Activated naive CD4-positive, alpha-beta T cell treated with anti-CD3 and anti-CD28 coated beads, Interleukin-2, amount 50 U/mL, for 24 hours (primary cell): ENCODE data around the gene PEAK1.

ENCODE experiments used
- H3K27ac Mint-ChIP-seq: one replicate; pipeline ENCODE4 v1.8.0; 2021; ENCODE audit warnings: mild to moderate bottlenecking, mixed read lengths
- H3K27me3 Mint-ChIP-seq: one replicate; pipeline ENCODE4 v1.8.0; 2021; ENCODE audit warnings: mixed read lengths
- H3K36me3 Mint-ChIP-seq: one replicate; pipeline ENCODE4 v1.8.0; 2021; ENCODE audit warnings: mixed read lengths
- H3K4me1 Mint-ChIP-seq: one replicate; pipeline ENCODE4 v1.8.0; 2021; ENCODE audit warnings: mixed read lengths
- H3K4me3 Mint-ChIP-seq: one replicate; pipeline ENCODE4 v1.8.0; 2021; ENCODE audit warnings: mild to moderate bottlenecking, mixed read lengths
- H3K9me3 Mint-ChIP-seq: one replicate; pipeline ENCODE4 v1.8.0; 2021; ENCODE audit warnings: mixed read lengths

The PEAK1 gene

DNA sequence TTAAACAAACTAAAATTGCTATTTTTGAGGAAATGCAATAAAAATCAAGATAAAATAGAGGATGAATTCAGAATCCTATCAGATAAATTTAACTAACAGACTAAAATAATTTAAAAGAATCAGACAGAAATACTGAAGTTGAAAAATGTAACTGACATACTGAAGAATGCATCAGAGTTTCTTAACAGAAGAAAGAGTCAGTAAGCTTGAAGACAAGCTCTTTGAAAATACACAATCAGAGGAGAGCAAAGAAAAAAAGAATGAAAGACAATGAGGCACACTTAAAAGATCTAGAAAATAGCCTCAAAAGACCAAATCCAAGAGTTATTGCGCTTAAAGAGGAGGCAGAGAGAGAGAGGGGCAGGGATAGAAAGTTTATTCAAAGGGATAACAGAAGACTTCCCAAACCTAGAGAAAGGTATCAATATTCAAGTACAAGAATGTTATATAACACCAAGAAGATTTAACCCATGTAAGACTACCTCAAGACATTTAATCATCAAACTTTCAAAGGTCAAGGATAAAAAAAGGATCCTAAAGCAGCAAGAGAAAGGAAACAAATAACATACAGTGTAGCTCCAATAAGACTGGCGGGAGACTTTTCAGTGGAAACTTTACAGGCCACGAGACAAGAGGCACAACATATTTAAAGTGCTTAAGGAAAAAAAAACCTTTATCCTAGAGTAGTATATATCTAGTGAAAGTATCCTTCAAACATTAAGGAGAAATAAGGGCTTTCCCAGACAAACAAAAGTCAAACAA is 24.7 kb downstream of the PEAK1 start:
- Mint-ChIP-seq H3K27ac (no peak overlapping the region), H3K27me3 (no peaks in the 10 kb centered on the region), H3K4me3 (no peak overlapping the region), H3K4me1 (peaks cover 4% of the 10 kb centered on the region), H3K36me3 (peaks cover 24% of the 10 kb centered on the region), H3K9me3 (peaks cover 29% of the 10 kb centered on the region)

DNA sequence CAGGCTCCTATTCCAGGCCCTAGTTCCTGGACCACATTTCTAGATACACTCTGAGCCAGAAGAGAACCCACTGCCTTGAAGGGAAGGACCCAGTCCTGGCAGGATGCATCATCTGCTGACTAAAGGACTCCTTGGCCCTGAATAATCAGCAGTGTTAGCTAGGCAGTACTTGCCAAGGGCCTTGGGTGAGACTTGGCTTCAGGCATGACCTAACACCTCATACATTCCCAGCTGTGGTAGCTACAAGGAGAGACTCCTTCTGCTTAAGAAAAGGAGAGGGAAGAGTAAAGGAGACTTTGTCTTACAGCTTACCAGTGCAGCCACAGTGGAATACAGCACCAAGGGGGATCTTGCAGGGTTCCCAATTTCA is 26.4 kb downstream of the PEAK1 start:
- peaks cover 4% of the 10 kb centered on the region for H3K4me1 Mint-ChIP-seq
- peaks cover 20% of the 10 kb centered on the region for H3K36me3 Mint-ChIP-seq
- peaks cover 25% of the 10 kb centered on the region for H3K9me3 Mint-ChIP-seq
- H3K4me3 Mint-ChIP-seq, result no peak overlapping the region
- no peaks in the 10 kb centered on the region for H3K27me3 Mint-ChIP-seq
- H3K27ac Mint-ChIP-seq, result no peak overlapping the region

DNA sequence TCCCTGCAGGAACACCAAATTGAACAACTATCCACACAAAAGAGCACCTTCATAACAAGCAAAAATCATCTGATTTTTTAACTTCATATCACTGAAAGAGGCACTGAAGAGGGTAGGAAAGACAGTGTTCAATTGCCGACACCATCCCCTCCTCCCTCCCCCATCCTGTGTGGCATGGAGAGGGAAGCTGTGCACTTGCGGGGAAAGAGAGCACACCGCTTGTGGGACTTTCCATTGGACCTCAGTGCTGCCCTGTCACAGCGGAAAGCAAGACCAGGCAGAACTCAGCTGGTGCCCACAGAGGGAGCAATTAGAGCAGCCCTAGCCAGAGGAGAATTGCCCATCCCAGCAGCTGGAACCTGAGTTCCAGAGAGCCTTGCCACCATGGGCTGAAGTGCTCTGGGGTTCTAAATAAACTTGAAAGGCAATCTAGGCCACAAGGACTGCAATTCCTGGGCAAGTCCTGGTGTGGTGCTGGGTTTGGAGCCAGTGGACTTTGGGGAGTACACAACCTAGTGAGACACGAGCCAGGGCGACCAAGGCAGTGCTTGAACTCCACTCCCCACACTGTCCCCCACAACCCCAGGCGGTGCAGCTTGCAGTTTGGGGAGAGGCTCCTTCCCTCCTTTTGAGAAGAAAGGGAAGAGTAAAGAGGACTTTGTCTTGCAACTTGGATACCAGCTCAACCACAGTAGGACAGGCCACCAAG is 27.0 kb downstream of the PEAK1 start:
- H3K27me3 Mint-ChIP-seq, result no peaks in the 10 kb centered on the region

DNA sequence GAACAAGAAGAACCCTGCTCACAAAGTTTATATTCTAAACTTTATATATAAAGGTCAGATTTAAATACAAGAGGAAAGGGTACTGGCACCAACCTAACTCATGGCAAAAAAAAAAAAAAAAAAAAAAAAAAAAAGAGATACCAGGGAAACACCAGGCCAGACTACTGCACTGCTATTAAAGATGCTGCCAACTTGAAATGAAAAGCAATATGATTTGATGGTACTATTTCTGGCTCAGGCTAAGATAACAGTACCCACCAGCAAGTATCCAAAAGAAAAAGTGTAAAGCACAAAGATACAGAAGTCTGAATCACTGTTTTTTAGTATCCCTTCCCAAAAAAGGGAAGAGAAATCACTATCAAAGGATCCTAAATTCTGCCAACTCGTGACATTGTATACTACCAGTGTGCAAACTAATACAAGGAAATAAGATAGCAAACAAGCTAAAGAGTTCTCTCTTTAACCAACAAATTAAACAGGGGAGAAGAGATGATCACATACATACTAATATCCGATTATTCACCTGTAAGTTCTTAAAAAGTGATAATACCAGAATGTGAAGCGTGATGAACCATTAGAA is 28.4 kb downstream of the PEAK1 start:
- H3K27ac Mint-ChIP-seq, result no peak overlapping the region
- H3K27me3 Mint-ChIP-seq, result no peaks in the 10 kb centered on the region
- H3K36me3 Mint-ChIP-seq, result peaks cover 11% of the 10 kb centered on the region
- no peaks in the 10 kb centered on the region for H3K4me1 Mint-ChIP-seq
- no peak overlapping the region for H3K4me3 Mint-ChIP-seq
- H3K9me3 Mint-ChIP-seq, result peaks cover 13% of the 10 kb centered on the region

More for the DNA sequence above, 27.0 kb downstream of the PEAK1 start:
- no peak overlapping the region for H3K4me3 Mint-ChIP-seq
- H3K36me3 Mint-ChIP-seq, result peaks cover 17% of the 10 kb centered on the region
- peaks cover 4% of the 10 kb centered on the region for H3K4me1 Mint-ChIP-seq
- H3K9me3 Mint-ChIP-seq, result peaks cover 21% of the 10 kb centered on the region
- no peak overlapping the region for H3K27ac Mint-ChIP-seq

DNA sequence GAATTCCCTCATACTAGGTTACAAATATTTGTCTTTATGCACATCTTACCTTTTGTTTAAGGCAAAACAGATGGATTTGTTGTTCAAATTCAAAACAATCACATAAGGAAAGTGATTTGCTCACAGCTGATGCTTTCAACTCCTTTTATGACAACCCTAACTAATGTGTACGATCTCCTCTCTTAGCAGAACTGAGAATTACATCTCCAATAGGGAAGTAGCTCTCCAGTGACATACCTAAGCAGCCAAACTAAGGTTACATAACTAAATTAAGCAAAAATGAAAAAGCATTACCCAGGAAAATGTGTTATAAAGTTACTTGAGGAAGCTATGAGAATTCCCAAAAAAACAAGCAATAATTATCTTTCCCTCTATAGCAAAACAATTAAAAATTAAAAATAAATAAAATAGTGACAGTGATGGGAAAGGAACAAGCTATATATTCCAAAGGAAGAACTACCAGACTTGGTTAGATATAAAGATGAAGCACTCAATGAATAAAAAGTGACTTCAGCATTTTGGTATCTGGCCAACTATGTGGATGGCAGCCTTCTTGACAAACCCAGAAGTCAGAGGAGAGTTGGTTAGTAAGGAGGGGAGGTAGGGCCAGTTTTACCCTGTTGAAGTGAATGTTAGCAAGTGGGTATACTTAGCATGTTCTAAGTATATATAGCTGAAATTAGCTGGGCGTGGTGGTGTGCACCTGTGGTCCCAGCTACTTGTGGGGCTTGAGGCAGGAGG is 32.4 kb downstream of the PEAK1 start:
- Mint-ChIP-seq H3K9me3 (no peaks in the 10 kb centered on the region), H3K36me3 (no peaks in the 10 kb centered on the region), H3K27ac (no peak overlapping the region), H3K27me3 (no peaks in the 10 kb centered on the region), H3K4me1 (peaks cover 19% of the 10 kb centered on the region), H3K4me3 (no peak overlapping the region)

DNA sequence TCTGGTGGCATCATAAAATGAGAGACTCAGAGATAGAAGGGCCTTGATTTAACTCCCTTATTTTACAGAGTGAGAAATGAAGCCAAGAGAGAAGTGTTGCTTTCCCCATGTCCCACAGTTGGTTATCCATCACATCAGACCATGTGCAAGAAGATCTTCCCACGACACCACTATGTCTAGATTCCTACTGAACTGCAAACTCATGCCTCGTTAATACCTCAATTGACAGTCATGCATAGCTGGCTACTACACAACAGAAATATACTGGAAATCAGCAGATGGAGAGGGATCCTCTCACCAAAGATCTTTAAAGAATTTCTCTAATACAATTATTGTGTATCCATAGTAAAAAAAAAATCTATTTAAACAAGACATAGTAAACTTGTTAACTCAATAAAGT is 33.3 kb downstream of the PEAK1 start:
- Mint-ChIP-seq H3K36me3 (no peaks in the 10 kb centered on the region), H3K9me3 (no peaks in the 10 kb centered on the region), H3K27ac (no peak overlapping the region), H3K4me3 (no peak overlapping the region), H3K4me1 (peaks cover 19% of the 10 kb centered on the region), H3K27me3 (no peaks in the 10 kb centered on the region)

DNA sequence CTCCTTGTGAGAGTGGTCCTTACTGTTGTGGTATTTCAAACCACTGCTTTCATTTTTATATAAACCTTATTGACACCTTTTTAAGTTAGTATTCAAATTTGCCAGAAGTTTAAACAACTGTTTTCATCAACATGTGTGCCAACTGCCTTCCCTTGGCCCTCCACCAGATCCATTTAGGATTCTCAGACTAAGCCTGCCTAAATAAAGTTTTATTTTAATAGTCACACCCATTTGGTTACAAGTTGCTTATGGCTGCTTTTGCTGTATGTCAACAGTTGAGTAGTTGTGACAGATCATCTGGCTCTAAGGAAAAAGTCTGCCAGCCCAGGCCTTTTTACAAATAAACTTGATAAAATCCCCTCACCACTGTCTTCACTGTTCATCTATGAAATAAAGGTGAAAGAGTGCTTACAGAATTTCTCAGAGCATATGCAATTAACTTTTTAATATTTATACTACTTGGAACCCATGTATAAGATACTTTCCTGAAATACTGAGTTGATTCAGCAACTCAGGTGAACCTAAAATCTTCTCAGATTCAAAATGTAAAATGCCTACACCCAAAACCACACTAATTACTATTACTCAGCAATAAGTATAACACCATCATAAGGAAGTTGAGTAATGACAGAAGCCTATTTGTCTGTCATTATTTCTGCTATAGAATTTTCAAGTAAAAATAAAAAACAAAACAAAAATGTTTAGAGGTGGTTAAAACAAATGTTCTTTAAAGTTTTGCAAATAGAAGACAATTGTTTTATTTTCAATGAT is 35.1 kb downstream of the PEAK1 start:
- H3K27ac Mint-ChIP-seq, result no peak overlapping the region

DNA sequence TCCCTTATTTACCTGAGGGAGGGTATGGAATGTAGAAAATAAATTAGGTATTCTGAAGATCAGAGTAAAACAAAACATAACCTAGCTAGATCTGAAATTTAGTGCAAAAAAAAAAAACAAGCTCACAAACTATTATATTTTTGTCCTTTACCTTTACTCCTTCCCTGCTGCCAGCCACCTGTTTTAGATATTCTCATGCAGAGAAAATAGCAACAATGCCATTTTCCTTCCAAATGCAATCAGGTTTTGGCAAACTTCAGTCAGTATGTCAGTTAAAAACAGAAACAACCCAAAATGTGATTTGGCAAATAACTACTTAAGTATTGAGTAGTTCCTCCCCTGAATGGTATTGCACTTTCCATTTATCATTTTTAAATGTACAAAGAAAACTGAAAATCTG is 35.8 kb downstream of the PEAK1 start:
- Mint-ChIP-seq H3K9me3 (no peaks in the 10 kb centered on the region), H3K27me3 (no peaks in the 10 kb centered on the region)

More for the DNA sequence above, 35.1 kb downstream of the PEAK1 start:
- Mint-ChIP-seq H3K27me3 (no peaks in the 10 kb centered on the region), H3K4me3 (no peak overlapping the region), H3K36me3 (no peaks in the 10 kb centered on the region), H3K4me1 (peaks cover 19% of the 10 kb centered on the region), H3K9me3 (no peaks in the 10 kb centered on the region)

DNA sequence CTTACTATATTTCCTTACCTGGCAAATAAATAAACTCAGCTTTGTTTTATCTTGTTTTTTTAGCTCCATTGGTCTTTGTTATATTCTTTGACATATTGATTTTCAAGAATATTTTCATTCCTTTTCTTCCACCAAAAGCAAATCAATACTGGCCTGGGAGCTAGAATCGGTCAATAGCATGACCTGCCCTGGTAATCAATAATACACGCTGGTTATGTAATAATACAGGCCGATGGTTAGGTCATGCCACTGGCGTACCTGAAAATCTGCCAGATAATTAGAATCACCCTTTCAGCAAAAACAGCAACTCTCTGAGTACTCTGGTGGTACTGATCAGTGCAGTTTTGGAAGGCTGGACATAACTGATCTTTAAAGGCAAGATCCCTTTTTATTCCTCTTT is 39.9 kb downstream of the PEAK1 start:
- Mint-ChIP-seq H3K36me3 (no peaks in the 10 kb centered on the region), H3K27me3 (no peaks in the 10 kb centered on the region), H3K4me1 (peaks cover 15% of the 10 kb centered on the region), H3K4me3 (no peak overlapping the region), H3K27ac (no peak overlapping the region), H3K9me3 (no peaks in the 10 kb centered on the region)

More for the DNA sequence above, 35.8 kb downstream of the PEAK1 start:
- no peak overlapping the region for H3K27ac Mint-ChIP-seq
- peaks cover 19% of the 10 kb centered on the region for H3K4me1 Mint-ChIP-seq
- H3K36me3 Mint-ChIP-seq, result no peaks in the 10 kb centered on the region
- no peak overlapping the region for H3K4me3 Mint-ChIP-seq

DNA sequence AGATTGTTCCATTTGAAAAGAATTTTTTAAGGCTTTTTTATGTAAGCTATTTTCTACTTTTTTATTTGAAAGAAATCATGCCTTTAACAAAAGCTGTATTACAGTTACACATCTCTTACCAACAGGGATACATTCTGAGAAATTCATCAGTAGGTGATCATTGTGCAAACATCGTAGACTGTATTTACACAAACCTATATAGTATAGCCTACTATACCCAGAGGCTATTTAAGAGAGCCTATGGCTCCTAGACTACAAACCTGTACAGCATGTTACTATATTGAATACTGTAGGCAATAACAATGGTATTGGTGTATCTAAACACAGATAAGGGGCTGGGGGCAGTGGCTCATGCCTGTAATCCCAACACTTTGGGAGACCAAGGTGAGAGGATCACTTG is 43.1 kb downstream of the PEAK1 start:
- Mint-ChIP-seq H3K36me3 (peaks cover 2% of the 10 kb centered on the region), H3K9me3 (no peaks in the 10 kb centered on the region), H3K27me3 (no peaks in the 10 kb centered on the region), H3K4me1 (peaks cover 3% of the 10 kb centered on the region), H3K4me3 (no peak overlapping the region), H3K27ac (no peak overlapping the region)

DNA sequence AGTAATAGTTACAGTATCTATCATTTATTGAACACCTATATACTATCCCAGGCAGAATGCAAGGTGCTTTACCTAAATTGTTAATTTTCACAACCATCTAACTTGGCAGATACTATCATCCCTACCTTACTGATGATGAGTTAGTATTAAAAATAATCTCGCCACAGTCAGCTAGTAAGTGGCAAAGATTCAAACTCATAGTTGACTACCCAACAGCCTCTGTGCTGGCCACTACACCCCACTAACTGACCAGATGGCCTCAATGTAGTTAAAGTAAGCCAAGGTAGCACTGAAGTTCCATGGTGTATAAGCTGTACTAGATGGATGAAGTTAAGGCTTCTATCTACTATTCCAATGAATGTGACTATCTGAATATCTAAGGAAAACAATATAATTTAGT is 44.8 kb downstream of the PEAK1 start:
- Mint-ChIP-seq H3K4me3 (no peak overlapping the region), H3K27ac (no peak overlapping the region), H3K9me3 (no peaks in the 10 kb centered on the region), H3K4me1 (peaks cover 3% of the 10 kb centered on the region), H3K36me3 (peaks cover 2% of the 10 kb centered on the region), H3K27me3 (no peaks in the 10 kb centered on the region)

DNA sequence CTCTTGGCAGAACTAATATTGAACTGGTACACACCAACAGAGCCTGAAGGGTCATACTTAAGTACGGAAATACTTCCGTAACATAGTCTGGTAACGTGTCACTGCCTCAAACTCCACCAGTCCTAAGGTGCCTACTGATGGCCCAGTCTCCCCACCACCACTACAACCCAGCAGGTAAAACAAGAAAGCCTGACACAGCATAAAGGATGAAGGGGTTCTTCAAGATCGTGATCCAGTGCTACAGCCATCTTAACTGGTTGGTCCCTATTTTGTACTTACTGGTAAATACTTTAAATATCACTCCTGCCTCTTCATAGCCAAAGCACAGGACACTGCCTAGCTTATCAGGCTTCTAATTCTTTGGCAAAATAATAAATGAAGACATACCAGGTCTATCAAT is 46.5 kb downstream of the PEAK1 start:
- H3K4me3 Mint-ChIP-seq, result no peak overlapping the region
- H3K27ac Mint-ChIP-seq, result no peak overlapping the region
- H3K9me3 Mint-ChIP-seq, result no peaks in the 10 kb centered on the region
- H3K27me3 Mint-ChIP-seq, result no peaks in the 10 kb centered on the region
- peaks cover 2% of the 10 kb centered on the region for H3K36me3 Mint-ChIP-seq
- H3K4me1 Mint-ChIP-seq, result peaks cover 8% of the 10 kb centered on the region

DNA sequence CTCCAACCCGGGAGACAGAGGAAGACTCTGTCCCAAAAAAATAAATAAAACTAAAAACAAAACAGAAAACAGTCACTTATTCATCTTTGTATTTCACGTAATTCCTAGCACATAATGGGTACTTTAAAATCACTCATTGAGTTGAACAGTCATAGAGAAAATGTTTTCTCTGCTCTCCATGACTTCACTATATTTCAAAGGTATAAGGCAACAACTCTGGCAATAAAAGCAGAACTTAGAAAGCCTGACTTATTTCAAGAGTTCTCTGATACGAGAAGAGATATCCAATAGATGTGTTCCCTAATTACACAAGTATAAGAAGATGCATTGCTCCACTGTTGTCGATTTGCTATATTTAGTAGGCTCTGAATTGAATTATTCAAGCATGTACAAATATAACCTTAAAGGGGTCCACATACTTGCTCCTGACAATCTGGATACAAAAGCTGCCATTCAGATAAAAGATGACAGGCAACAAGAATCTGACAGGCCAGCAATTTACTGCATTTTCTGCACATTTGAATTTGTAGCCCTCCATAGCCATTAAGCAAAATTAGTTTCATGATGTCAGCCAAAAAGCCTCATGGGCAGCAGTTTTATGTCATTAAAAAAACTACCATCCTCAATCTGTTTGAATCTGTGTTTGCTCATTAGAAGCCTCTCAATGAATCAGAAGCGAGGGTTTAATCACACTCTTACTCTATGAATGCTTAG is 47.9 kb downstream of the PEAK1 start:
- H3K9me3 Mint-ChIP-seq, result no peaks in the 10 kb centered on the region
- peaks cover 8% of the 10 kb centered on the region for H3K4me1 Mint-ChIP-seq
- peaks cover 2% of the 10 kb centered on the region for H3K36me3 Mint-ChIP-seq
- no peaks in the 10 kb centered on the region for H3K27me3 Mint-ChIP-seq
- H3K4me3 Mint-ChIP-seq, result no peak overlapping the region
- no peak overlapping the region for H3K27ac Mint-ChIP-seq

DNA sequence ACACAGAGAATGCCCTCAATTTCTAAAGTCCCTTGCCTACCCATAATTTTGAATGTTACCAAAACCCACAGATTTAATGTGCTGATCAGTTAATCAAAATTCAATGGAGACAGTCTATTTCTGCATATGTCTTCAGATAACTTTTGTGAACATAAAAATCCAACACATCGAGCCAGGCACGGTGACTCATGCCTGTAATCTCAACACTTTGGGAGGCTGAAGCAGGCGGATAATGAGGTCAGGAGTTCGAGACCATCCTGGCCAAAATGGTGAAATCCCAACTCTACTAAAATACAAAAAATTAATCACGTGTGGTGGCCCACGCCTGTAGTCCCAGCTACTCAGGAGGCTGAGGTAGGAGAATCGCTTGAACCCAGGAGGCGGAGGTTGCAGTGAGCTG is 49.3 kb downstream of the PEAK1 start:
- Mint-ChIP-seq H3K9me3 (no peaks in the 10 kb centered on the region), H3K27me3 (no peaks in the 10 kb centered on the region), H3K36me3 (peaks cover 4% of the 10 kb centered on the region), H3K4me1 (peaks cover 9% of the 10 kb centered on the region), H3K4me3 (no peak overlapping the region), H3K27ac (no peak overlapping the region)

DNA sequence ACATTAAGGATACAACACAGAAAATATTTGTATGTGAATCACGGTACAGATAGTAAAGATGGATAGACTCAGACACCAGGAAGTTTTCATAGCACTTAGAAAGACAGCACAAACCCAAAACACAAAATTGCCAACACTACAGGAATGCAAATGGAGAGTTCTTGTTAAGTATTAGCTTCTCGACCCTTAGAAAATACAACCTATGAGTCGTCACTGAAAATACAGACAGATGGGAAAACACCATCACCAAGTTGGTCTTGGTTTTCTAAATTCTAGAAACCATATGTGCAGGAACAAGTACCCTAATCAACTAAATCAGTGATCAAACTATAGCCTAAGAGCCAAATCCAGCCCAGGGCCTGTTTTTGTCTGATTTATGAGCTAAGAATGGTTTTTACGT is 50.7 kb downstream of the PEAK1 start:
- Mint-ChIP-seq H3K27me3 (no peaks in the 10 kb centered on the region), H3K27ac (no peak overlapping the region), H3K4me1 (peaks cover 9% of the 10 kb centered on the region), H3K4me3 (no peak overlapping the region), H3K9me3 (no peaks in the 10 kb centered on the region), H3K36me3 (peaks cover 4% of the 10 kb centered on the region)
